HG03342 (cell line): ENCODE measurements around the gene ADAMTS6.

Experiments used
- ATAC-seq: cut with Tn5 transposase; IDR thresholded peaks from one replicate; pipeline ENCODE4 v1.9.1; 2021; ENCODE audit warnings: mild to moderate bottlenecking, moderate library complexity; ENCODE audit not compliant: unreplicated experiment

ADAMTS6 gene

GRCh38 chr5:65292196-65292595, 189.5 kb downstream of the ADAMTS6 start:
- ATAC-seq = no peak

- no peak for ATAC-seq
Observed at GRCh38 chr5:65290677-65291076, 191.0 kb downstream of the ADAMTS6 start.

GRCh38 chr5:65288657-65289056, 193.1 kb downstream of the ADAMTS6 start:
- no peak for ATAC-seq

GRCh38 chr5:65279603-65280002, 202.1 kb downstream of the ADAMTS6 start:
- ATAC-seq = no peak

GRCh38 chr5:65276178-65276890, 205.4 kb downstream of the ADAMTS6 start:
- ATAC-seq = no peak

- no peak for ATAC-seq
Observed at GRCh38 chr5:65271906-65272305, 209.8 kb downstream of the ADAMTS6 start.

GRCh38 chr5:65268525-65268924, 213.2 kb downstream of the ADAMTS6 start:
- no peak for ATAC-seq

GRCh38 chr5:65264420-65264819, 217.3 kb downstream of the ADAMTS6 start:
- no peak for ATAC-seq

GRCh38 chr5:65263321-65263720, 218.4 kb downstream of the ADAMTS6 start:
- ATAC-seq = no peak

- no peak for ATAC-seq
Observed at GRCh38 chr5:65262649-65263059, 219.1 kb downstream of the ADAMTS6 start.

GRCh38 chr5:65262096-65262495, 219.6 kb downstream of the ADAMTS6 start:
- ATAC-seq = no peak

GRCh38 chr5:65261499-65261898, 220.2 kb downstream of the ADAMTS6 start:
- ATAC-seq = no peak

- no peak for ATAC-seq
Observed at GRCh38 chr5:65255294-65255693, 226.4 kb downstream of the ADAMTS6 start.

GRCh38 chr5:65252977-65253376, 228.7 kb downstream of the ADAMTS6 start:
- ATAC-seq = no peak

GRCh38 chr5:65248896-65249295, 232.8 kb downstream of the ADAMTS6 start:
- ATAC-seq = no peak

- ATAC-seq = no peak
Observed at GRCh38 chr5:65247594-65247993, 234.1 kb downstream of the ADAMTS6 start.

- no peak for ATAC-seq
Observed at GRCh38 chr5:65246741-65247140, 235.0 kb downstream of the ADAMTS6 start.

- ATAC-seq = no peak
Observed at GRCh38 chr5:65244031-65244430, 237.7 kb downstream of the ADAMTS6 start.

- no peak for ATAC-seq
Observed at GRCh38 chr5:65243161-65243560, 238.6 kb downstream of the ADAMTS6 start.

- ATAC-seq = no peak
Observed at GRCh38 chr5:65229841-65230240, 251.9 kb downstream of the ADAMTS6 start.

- ATAC-seq = no peak
Observed at GRCh38 chr5:65213921-65214525, 267.7 kb downstream of the ADAMTS6 start.

GRCh38 chr5:65209341-65209740, 272.4 kb downstream of the ADAMTS6 start:
- no peak for ATAC-seq

GRCh38 chr5:65204966-65205365, 276.8 kb downstream of the ADAMTS6 start:
- no peak for ATAC-seq
